G401 (cell line): ENCODE results near the gene APOA5. TPM values are rescaled to one million over a fixed set of nuclear protein-coding genes. Genes with fewer than 3 reads are reported as not detected.
"Not testable (repeated sequence)": the region's sequence is repeated elsewhere in the genome, so short reads cannot be mapped to it uniquely, and the experiment has no call there.

Experiments used
- DNase-seq: peaks from one replicate; pipeline ENCODE4 v3.0.0-alpha.2; 2015; ENCODE audit warnings: low spot score
- in situ Hi-C: cut with HindIII; loops from 2 replicates; pipeline ENCODE4 v1.10.0; 2016; ENCODE audit warnings: low sequenced_read_pairs, mixed read lengths
- total RNA-seq: library from RNA; depleted of rRNA; stranded (reverse); fragments of >200 nt; shearing (Covaris generic); gene quantifications from 2 replicates; pipeline ENCODE4 v1.2.3, GENCODE V29; 2014; rRNA removed

APOA5 gene, protein sequence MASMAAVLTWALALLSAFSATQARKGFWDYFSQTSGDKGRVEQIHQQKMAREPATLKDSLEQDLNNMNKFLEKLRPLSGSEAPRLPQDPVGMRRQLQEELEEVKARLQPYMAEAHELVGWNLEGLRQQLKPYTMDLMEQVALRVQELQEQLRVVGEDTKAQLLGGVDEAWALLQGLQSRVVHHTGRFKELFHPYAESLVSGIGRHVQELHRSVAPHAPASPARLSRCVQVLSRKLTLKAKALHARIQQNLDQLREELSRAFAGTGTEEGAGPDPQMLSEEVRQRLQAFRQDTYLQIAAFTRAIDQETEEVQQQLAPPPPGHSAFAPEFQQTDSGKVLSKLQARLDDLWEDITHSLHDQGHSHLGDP
- total RNA-seq, result not detected in 2 replicates

DNA sequence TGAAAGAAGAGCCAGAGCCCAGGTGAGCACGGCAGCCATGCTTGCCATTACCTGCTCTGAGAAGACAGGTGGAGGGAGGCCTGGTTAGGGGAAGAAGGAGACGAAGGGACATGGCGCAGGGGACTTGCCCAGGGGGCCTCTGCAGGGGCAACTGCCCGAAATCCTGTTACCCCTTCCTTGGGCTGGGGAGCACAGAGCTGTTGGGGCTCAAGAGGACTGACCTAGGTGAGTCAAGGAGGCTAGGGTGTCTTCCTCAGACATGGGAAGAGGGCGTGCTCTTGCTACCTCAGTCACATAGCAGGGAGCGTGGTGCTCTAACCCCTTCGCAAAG, at the start of gene APOA5:
TSS of gene APOA5 (minus strand) at position 67 of the 331 bp plus-strand sequence. CDS start at position 48, 19 bp downstream.
- no peak for DNase-seq
- in situ Hi-C loops, result no loop called here

DNA sequence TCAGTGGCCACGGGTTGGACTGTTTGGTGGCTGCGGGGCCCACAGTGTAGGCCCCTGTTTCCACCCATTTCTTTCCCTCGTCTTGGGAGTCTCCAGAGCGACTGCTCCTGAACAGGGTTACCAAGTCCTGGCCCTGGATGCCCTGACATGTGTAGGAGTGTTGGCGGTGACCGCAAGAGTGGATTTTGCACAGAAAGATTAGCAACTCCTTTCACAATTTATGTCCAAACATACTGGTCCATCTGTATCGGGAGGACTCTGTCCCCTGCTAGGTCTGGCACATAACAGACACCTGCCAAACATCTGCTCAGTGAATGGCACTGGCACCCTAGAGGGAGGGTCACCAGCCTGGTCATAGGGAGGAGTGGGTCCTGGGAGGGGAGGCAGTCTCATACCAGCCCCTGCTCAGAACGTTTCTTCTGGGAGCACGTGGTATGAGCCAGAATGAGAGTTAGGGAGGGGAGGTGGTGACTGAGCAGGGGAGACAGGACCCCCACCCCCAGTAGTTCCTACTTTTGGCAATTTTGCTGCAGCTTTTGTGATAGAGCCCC, 49.1 kb upstream of the APOA5 start:
- no peak for DNase-seq
- in situ Hi-C loops, result no loop called here

DNA sequence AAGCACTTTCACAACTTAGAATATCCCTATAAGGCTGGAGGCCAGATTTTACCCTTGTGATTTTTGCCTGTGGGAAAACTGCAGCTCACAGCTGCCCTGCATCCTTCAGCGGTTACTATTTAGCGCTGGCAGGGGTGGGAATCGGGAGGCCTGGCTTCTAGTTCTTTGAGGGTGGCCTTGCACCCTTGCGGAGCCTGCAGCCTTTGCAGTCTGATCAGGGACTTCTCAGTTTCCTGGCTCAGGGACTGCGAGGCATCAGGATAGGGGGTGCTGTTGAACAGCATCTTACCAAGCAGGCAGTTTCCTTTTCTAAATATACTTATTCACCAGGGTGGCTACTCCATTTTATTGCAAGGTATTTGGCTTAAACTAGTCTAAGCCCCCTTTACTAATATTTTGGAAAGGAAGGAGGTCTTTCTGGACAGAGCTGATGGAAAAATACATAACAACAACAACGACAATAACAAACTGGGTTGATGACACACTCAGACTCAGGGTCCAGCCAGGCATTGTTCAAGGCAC, 48.6 kb upstream of the APOA5 start:
- in situ Hi-C loops, result no loop called here
- peak; percentile 30 for DNase-seq

DNA sequence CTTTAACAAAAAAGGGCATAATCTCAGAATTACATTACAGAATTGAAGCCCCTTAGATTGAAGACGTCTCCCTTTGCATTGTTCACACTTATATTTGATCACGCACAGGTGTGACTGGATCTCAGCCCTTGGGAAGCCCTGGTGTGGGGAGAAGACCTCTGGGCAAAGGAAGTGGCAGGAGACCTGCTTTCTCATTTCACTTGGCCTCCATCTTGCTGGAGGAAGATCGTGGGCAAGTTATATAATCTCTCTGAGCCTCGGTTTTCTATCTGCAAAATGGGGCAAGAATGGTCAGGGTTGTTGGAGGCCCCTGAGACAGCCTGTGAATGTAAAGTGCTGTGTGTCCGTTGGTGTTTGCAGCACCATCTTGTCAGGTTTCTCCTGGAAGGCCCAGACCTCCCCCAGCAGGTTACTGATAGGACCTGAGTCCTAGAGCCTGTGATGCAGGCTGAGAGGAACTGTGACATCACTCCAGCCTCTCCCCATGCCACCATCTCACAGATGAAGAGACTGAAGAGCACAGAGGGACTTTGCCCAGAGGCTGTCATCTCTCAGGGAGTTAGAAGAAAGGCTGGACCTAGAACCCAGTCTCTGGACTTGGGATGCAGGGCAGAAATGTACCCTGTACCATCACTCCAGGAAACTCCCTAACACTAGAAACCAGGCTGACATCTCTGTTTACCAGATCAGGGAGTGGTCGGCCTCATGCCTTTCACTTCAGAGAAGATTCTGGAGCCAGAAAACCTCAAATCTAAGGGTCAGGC, 46.8 kb upstream of the APOA5 start:
- no peak for DNase-seq
- in situ Hi-C loops, result no loop called here

DNA sequence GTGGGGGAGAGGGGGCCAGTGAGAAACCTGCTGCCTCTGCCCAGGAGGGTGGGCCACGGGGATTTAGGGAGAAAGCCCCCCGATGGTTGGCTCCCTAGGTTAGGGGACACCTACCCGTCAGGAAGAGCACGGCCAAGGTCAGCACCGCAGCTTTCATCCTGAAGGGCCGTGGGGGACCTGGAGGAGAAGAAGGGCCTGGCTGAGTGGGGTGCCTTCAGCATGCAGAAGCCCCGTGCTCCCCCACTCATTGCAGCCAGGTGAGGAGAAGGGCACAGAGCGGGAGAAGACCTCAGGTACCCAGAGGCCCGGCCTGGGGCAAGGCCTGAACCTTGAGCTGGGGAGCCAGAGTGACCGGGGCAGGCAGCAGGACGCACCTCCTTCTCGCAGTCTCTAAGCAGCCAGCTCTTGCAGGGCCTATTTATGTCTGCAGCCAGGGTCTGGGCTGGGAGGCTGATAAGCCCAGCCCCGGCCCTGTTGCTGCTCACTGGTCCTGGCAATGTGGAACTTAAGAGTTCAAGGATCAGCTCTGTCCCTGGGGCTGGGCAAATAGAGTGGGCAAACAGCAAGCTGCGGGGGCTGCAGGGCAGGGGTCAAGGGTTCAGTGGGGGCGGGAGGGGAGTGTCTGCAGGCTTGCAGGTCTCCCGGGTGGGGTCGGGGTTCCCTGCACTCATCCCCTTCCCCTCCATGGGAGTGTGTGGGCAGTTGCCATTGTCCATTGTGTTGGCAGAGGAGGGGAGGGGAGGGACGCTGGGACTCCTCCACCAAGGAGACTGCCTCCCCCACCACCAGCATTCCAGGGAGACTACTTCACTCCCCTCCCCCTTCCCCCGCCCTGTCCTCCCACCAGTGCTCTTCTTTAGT, 45.8 kb upstream of the APOA5 start, which contains the start of gene APOA1:
TSS of gene APOA1 (minus strand) at position 392 of the 861 bp plus-strand sequence. CDS start at position 157, 235 bp downstream.
- no peak for DNase-seq
- in situ Hi-C loops, result no loop called here

DNA sequence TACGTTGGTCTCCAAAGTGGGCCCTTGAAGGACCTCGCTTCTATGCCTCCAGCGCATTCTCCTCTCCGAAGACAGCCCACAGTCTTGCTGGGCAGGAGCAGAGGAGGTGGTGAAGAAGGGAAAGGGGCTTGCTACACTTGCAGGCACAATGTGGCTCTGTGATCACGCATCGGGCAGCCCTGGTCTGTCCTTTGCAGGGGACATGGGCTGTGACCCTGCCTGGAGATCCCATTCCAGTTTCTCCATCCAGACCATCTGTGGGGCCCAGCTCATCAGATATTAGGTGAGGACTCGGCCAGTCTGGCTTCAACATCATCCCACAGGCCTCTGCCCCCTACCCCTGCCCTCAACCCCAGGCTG, 44.9 kb upstream of the APOA5 start:
- in situ Hi-C loops, result no loop called here
- DNase-seq, result no peak

DNA sequence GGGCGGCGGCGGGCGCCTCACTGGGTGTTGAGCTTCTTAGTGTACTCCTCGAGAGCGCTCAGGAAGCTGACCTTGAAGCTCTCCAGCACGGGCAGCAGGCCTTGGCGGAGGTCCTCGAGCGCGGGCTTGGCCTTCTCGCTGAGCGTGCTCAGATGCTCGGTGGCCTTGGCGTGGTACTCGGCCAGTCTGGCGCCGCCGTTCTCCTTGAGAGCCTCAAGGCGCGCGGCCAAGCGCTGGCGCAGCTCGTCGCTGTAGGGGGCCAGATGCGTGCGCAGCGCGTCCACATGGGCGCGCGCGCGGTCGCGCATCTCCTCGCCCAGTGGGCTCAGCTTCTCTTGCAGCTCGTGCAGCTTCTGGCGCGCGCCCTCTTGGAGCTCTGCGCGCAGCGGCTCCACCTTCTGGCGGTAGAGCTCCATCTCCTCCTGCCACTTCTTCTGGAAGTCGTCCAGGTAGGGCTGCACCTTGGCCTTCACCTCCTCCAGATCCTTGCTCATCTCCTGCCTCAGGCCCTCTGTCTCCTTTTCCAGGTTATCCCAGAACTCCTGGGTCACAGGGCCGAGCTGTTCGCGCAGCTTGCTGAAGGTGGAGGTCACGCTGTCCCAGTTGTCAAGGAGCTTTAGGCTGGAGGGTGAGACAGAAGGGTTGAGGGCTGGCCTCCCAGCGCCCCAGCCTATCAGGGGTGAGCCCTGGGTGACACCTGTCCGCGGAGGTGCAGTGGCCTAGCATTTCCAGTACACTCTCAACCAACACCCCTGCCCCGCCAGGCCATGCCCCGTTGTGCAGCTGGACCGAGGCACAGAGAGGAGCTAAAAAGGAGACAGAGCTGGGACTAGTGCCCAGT, 44.3 kb upstream of the APOA5 start:
- DNase-seq, result peak; percentile 88
- in situ Hi-C loops, result no loop called here

DNA sequence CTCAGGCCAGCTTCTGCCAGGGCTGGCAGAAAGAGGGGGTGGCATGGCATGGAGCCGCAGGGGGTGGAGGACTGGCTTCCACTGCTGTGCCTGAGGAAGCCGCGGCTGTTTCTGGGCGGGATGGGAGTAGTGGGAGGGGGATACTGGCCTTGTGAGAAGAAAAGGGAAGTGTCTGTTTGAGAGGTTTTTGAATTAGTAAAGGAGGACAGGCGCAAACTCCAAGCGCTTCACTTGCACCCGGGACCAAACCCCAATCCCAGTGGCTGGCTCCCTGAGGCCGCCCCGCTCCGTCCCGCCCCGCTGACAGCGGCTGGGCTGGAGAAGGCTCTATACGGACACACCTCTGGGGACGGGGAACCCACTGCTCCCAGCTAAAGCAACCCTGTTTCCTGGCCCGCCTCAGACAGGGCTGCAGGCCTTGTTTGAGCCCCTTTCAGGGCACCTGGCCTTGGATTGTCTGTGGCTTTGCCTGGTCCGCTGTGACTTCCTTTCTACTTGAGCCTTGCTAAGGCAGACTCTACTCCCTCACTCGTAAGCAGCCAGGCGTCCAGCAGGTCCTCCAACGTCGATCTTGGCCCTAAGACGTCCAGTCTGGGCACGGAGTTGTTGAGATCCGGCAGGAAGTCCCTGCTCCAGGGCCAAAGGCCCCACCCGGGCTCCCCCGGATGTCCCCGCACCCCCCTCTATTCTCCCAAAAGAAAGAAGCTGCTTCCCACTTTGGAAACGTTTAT, 43.5 kb upstream of the APOA5 start:
- in situ Hi-C loops, result no loop called here

DNA sequence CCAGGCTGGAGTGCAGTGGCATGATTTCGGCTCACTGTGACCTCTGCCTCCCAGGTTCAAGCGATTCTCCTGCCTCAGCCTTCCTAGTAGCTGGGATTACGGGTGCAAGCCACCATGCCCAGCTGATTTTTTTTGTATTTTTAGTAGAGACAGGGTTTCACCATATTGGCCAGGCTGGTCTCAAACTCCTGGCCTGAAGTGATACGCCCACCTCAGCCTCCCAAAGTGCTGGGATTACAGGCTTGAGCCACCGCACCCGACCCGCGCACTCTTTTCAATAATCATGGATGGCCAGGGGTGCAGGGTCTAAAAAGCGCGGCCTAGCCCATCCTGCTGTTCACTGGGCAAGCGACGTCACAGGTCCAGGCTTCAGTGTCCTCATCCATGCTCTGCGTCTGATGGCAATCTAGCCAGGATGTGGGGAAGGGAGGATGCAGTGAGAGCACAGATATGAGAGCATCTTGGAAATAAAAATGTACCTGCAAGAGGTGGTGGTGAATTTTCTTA, 42.9 kb upstream of the APOA5 start:
- in situ Hi-C loops, DNase-seq: not testable (repeated sequence)

More for the DNA sequence above, 43.5 kb upstream of the APOA5 start:
- no peak for DNase-seq

DNA sequence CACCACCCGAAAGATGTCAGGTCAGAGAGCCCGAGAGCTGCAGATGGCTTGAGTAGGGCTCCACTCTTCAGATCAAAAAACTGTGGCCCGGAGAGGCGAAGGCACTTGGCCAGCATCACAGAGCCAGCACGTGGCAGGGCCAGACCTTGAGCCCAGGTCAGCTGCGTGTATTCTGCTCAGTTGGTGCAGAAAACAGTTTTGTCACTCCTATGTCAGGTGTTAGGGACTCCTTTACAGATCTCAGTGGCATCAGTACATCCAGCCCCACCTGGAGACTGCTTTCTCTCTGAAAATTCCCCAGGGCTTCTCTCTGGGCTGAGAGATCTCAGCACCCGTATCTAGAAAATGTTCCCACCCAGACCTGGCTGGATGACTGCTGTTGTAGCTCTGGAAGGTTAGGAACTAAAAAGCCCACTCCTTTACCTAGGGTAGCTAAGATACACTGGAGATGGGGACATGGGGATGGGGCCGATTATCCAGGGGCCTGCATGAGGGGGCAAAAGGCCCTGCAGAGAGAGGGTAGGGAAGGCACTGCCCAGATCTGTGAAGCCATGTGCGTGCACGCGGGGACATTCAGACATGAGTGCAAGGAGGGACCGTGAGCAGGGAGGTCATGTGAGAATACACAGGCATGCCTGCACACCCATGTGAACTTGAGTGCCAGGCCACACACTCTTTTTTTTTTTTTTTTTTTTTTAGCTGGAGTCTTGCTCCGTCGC, 42.3 kb upstream of the APOA5 start:
- in situ Hi-C loops, result no loop called here
- DNase-seq, result no peak

DNA sequence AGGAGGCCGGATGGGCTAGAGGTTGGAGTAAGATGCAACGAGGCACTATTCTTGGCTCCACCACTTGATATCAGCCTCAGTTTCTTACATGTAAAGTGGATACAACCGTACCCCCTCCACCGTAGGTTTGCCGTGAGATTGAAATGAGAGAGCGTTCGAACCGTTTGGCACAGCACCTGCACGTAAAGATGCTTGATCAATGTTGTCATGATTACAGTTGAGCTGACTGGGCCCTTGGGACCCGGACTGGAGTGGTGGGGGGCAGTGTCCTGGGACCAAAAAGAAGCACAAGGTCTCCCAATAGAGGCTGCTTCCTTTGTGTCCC, 41.8 kb upstream of the APOA5 start:
- DNase-seq, result no peak
- in situ Hi-C loops, result no loop called here

DNA sequence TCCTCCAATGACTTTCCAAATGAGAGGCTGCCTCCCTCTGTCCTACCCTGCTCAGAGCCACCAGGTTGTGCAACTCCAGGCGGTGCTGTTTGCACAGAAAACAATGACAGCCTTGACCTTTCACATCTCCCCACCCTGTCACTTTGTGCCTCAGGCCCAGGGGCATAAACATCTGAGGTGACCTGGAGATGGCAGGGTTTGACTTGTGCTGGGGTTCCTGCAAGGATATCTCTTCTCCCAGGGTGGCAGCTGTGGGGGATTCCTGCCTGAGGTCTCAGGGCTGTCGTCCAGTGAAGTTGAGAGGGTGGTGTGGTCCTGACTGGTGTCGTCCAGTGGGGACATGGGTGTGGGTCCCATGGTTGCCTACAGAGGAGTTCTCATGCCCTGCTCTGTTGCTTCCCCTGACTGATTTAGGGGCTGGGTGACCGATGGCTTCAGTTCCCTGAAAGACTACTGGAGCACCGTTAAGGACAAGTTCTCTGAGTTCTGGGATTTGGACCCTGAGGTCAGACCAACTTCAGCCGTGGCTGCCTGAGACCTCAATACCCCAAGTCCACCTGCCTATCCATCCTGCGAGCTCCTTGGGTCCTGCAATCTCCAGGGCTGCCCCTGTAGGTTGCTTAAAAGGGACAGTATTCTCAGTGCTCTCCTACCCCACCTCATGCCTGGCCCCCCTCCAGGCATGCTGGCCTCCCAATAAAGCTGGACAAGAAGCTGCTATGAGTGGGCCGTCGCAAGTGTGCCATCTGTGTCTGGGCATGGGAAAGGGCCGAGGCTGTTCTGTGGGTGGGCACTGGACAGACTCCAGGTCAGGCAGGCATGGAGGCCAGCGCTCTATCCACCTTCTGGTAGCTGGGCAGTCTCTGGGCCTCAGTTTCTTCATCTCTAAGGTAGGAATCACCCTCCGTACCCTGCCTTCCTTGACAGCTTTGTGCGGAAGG, 40.9 kb upstream of the APOA5 start:
- in situ Hi-C loops, result no loop called here
- no peak for DNase-seq

DNA sequence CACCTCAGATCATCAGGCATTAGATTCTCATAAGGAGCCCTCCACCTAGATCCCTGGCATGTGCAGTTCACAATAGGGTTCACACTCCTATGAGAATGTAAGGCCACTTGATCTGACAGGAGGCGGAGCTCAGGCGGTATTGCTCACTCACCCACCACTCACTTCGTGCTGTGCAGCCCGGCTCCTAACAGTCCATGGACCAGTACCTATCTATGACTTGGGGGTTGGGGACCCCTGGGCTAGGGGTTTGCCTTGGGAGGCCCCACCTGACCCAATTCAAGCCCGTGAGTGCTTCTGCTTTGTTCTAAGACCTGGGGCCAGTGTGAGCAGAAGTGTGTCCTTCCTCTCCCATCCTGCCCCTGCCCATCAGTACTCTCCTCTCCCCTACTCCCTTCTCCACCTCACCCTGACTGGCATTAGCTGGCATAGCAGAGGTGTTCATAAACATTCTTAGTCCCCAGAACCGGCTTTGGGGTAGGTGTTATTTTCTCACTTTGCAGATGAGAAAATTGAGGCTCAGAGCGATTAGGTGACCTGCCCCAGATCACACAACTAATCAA, 40.2 kb upstream of the APOA5 start:
- no peak for DNase-seq
- in situ Hi-C loops, result no loop called here

DNA sequence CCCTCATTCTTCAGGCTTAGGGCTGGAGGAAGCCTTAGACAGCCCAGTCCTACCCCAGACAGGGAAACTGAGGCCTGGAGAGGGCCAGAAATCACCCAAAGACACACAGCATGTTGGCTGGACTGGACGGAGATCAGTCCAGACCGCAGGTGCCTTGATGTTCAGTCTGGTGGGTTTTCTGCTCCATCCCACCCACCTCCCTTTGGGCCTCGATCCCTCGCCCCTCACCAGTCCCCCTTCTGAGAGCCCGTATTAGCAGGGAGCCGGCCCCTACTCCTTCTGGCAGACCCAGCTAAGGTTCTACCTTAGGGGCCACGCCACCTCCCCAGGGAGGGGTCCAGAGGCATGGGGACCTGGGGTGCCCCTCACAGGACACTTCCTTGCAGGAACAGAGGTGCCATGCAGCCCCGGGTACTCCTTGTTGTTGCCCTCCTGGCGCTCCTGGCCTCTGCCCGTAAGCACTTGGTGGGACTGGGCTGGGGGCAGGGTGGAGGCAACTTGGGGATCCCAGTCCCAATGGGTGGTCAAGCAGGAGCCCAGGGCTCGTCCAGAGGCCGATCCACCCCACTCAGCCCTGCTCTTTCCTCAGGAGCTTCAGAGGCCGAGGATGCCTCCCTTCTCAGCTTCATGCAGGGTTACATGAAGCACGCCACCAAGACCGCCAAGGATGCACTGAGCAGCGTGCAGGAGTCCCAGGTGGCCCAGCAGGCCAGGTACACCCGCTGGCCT, 38.7 kb upstream of the APOA5 start:
- in situ Hi-C loops, result no loop called here
- DNase-seq, result no peak

DNA sequence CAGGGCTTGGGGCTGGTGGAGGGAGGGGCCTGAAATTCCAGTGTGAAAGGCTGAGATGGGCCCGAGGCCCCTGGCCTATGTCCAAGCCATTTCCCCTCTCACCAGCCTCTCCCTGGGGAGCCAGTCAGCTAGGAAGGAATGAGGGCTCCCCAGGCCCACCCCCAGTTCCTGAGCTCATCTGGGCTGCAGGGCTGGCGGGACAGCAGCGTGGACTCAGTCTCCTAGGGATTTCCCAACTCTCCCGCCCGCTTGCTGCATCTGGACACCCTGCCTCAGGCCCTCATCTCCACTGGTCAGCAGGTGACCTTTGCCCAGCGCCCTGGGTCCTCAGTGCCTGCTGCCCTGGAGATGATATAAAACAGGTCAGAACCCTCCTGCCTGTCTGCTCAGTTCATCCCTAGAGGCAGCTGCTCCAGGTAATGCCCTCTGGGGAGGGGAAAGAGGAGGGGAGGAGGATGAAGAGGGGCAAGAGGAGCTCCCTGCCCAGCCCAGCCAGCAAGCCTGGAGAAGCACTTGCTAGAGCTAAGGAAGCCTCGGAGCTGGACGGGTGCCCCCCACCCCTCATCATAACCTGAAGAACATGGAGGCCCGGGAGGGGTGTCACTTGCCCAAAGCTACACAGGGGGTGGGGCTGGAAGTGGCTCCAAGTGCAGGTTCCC, 38.0 kb upstream of the APOA5 start, which contains the start of gene APOC3:
TSS of gene APOC3 (plus strand) at position 383 of the 659 bp plus-strand sequence. CDS start 676 bp downstream, outside the sequence.
- DNase-seq, result no peak

More for the DNA sequence above, 38.0 kb upstream of the APOA5 start, which contains the start of gene APOC3:
- in situ Hi-C loops, result no loop called here
